SJCRH30 (cell line): ENCODE data around the gene ZNF276. TPM values are rescaled to one million over a fixed set of nuclear protein-coding genes. Genes with fewer than 3 reads are reported as not detected.
"Not testable (repeated sequence)": the region's sequence is repeated elsewhere in the genome, so short reads cannot be mapped to it uniquely, and the experiment has no call there.

Experiments used
- DNase-seq, 2 experiments: peaks; one replicate each; pipeline ENCODE4 v3.0.0-alpha.2; 2015 to 2020
- H3K27ac ChIP-seq: fragments of 250-450 bp; sonication (Bioruptor Pico); 2 replicates; pipeline ENCODE4 v1.5.1; 2020; ENCODE audit warnings: mild to moderate bottlenecking, moderate library complexity
- H3K27me3 ChIP-seq: fragments of 250-450 bp; sonication (Bioruptor Pico); 2 replicates; pipeline ENCODE4 v1.5.1; 2020; ENCODE audit warnings: mild to moderate bottlenecking, moderate library complexity
- H3K36me3 ChIP-seq: fragments of 250-450 bp; sonication (Bioruptor Pico); 2 replicates; pipeline ENCODE4 v1.5.1; 2020; ENCODE audit warnings: mild to moderate bottlenecking, moderate library complexity
- H3K4me1 ChIP-seq: fragments of 250-450 bp; sonication (Bioruptor Pico); 2 replicates; pipeline ENCODE4 v1.5.1; 2020; ENCODE audit warnings: mild to moderate bottlenecking, moderate library complexity
- H3K4me3 ChIP-seq: fragments of 250-450 bp; sonication (Bioruptor Pico); 2 replicates; pipeline ENCODE4 v1.5.1; 2020; ENCODE audit warnings: mild to moderate bottlenecking, moderate library complexity
- H3K9me3 ChIP-seq: fragments of 250-450 bp; sonication (Bioruptor Pico); replicated peaks from 2 replicates; pipeline ENCODE4 v1.5.1; 2020; ENCODE audit warnings: mild to moderate bottlenecking, moderate library complexity
- total RNA-seq: library from RNA; depleted of rRNA; stranded (reverse); fragments of >200 nt; shearing (Covaris generic); gene quantifications from 2 replicates; pipeline ENCODE4 v1.2.3, GENCODE V29; 2014; rRNA removed

ZNF276 gene, protein sequence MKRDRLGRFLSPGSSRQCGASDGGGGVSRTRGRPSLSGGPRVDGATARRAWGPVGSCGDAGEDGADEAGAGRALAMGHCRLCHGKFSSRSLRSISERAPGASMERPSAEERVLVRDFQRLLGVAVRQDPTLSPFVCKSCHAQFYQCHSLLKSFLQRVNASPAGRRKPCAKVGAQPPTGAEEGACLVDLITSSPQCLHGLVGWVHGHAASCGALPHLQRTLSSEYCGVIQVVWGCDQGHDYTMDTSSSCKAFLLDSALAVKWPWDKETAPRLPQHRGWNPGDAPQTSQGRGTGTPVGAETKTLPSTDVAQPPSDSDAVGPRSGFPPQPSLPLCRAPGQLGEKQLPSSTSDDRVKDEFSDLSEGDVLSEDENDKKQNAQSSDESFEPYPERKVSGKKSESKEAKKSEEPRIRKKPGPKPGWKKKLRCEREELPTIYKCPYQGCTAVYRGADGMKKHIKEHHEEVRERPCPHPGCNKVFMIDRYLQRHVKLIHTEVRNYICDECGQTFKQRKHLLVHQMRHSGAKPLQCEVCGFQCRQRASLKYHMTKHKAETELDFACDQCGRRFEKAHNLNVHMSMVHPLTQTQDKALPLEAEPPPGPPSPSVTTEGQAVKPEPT
- 12.2 and 13.3 TPM in 2 replicates for total RNA-seq

GRCh38 chr16:89720813-89721545, at the start of gene ZNF276, which contains the start of gene VPS9D1:
TSS of gene ZNF276 (plus strand) at chr16:89721537. CDS start at chr16:89721641, 104 bp downstream.
TSS of gene VPS9D1 (minus strand) at chr16:89720898. CDS start at chr16:89720861, 37 bp downstream.
- Histone ChIP-seq H3K27me3 (no peaks in the 10 kb centered on the region), H3K27ac (peak within 1 kb of the TSS; percentile 75), H3K4me3 (peak within 1 kb of the TSS; percentile 86), H3K9me3 (no peaks in the 10 kb centered on the region), H3K36me3 (peaks cover 12% of the 10 kb centered on the region; the same call in 1 of the 2 replicates), H3K4me1 (peaks cover 19% of the 10 kb centered on the region)
- peak; percentile 72 to 82 for DNase-seq

GRCh38 chr16:89671565-89671964, 49.8 kb upstream of the ZNF276 start:
- H3K9me3 ChIP-seq, H3K4me1 ChIP-seq, H3K27me3 ChIP-seq, DNase-seq, H3K36me3 ChIP-seq, H3K4me3 ChIP-seq, H3K27ac ChIP-seq: not testable (repeated sequence)

GRCh38 chr16:89672177-89672941, 49.0 kb upstream of the ZNF276 start:
- 0 out of 2 replicates have a peak, but pooled peaks cover 5% of the 10 kb centered on the region for H3K9me3 ChIP-seq
- no peaks in the 10 kb centered on the region for H3K27me3 ChIP-seq
- DNase-seq = no peak
- H3K4me3 ChIP-seq = no peak overlapping the region
- no peaks in the 10 kb centered on the region for H3K4me1 ChIP-seq
- H3K27ac ChIP-seq = no peak overlapping the region
- no peaks in the 10 kb centered on the region for H3K36me3 ChIP-seq

GRCh38 chr16:89678258-89678657, 43.1 kb upstream of the ZNF276 start:
- H3K9me3 ChIP-seq = peaks cover 19% of the 10 kb centered on the region
- no peaks in the 10 kb centered on the region for H3K36me3 ChIP-seq
- H3K4me3 ChIP-seq = no peak overlapping the region
- no peak overlapping the region for H3K27ac ChIP-seq
- no peaks in the 10 kb centered on the region for H3K4me1 ChIP-seq
- no peaks in the 10 kb centered on the region for H3K27me3 ChIP-seq
- peak in 1 of 2 experiments; percentile 32 for DNase-seq

DNA sequence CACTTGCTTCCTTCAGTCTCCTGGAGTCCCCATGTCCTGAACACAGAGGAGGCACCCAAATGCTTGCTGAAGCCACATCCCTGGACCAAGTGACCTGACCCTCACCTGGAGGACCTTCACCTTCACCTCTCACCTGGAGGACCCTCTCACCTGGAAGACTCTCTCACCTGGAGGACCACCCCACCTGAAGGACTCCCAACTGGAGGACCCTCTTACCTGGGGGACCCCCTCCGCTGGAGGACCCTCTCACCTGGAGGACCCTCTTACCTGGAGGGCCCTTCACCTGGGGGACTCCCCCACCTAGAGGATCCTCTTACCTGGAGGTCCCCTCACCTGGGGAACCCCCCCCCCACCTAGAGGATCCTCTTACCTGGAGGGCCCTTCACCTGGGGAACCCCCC, 35.4 kb upstream of the ZNF276 start:
- H3K9me3 ChIP-seq = peaks cover 4% of the 10 kb centered on the region; the same call in 1 of the 2 replicates
- H3K36me3 ChIP-seq = peaks cover 16% of the 10 kb centered on the region; the same call in 1 of the 2 replicates
- no peaks in the 10 kb centered on the region for H3K27me3 ChIP-seq
- H3K27ac ChIP-seq = no peak overlapping the region
- no peak for DNase-seq
- 0 out of 2 replicates have a peak, but pooled peaks cover 3% of the 10 kb centered on the region for H3K4me1 ChIP-seq
- H3K4me3 ChIP-seq = no peak overlapping the region

GRCh38 chr16:89686520-89687091, 34.7 kb upstream of the ZNF276 start, which contains the start of gene CDK10:
TSS of gene CDK10 (plus strand) at chr16:89686689. CDS start at chr16:89686711, 22 bp downstream.
- peak within 1 kb of the TSS; percentile 84 for H3K4me3 ChIP-seq
- 0 out of 2 replicates have a peak, but pooled peaks cover 3% of the 10 kb centered on the region for H3K4me1 ChIP-seq
- H3K27me3 ChIP-seq = no peaks in the 10 kb centered on the region
- H3K27ac ChIP-seq = peak within 1 kb of the TSS; percentile 90
- DNase-seq = peak; percentile 94 to 96
- H3K9me3 ChIP-seq = peaks cover 4% of the 10 kb centered on the region; the same call in 1 of the 2 replicates
- H3K36me3 ChIP-seq = peaks cover 20% of the 10 kb centered on the region

DNA sequence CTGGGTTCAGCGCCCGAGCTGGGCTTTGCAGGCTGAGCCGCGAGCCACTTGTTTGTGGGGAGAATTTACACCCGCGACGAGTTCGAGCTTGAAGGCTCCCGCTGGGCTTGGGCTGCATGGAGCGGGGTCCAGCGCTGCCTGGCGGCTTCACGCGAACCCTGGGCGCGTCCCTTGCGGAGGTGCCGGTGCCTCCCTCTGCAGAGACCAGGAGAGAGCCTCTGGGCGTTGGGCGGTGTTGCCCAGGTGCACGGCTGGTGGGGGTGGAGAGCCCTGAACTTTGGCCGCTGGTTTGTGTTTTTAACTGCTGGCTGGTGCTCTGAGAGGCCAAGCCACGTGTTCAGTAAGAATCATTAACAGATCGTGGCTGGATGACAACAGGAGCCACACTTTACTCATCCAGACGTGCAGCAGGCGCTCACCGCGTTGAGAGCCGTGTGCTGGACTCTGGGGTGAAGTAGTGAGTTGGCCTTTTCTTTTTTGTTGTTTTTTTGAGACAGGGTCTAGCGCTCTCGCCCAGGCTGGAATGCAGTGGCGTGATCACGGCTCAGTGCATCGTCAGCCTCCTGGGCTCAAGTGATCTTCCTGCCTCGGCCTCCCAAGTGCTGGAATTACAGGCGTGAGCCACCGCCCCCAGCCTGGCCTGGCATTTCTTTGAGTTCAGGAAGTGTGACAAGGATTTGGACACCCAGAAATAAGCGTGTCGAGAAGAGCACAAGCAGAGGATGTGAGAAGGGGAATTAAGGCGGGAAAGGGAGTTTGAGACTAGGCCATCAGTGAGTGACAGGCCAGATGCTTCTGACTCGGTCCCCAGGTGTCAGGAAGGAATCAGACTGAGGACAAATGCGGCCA, 34.0 kb upstream of the ZNF276 start:
- peak overlapping the region; percentile 84 for H3K4me3 ChIP-seq
- 0 out of 2 replicates have a peak, but pooled peaks cover 3% of the 10 kb centered on the region for H3K4me1 ChIP-seq
- H3K9me3 ChIP-seq = peaks cover 4% of the 10 kb centered on the region; the same call in 1 of the 2 replicates
- H3K36me3 ChIP-seq = peaks cover 28% of the 10 kb centered on the region
- peak overlapping the region; percentile 90 for H3K27ac ChIP-seq
- no peaks in the 10 kb centered on the region for H3K27me3 ChIP-seq
- DNase-seq = peak in 1 of 2 experiments; percentile 42

- Histone ChIP-seq H3K27me3 (no peaks in the 10 kb centered on the region), H3K27ac (no peak overlapping the region), H3K9me3 (peaks cover 4% of the 10 kb centered on the region; the same call in 1 of the 2 replicates), H3K4me3 (no peak overlapping the region), H3K4me1 (0 out of 2 replicates have a peak, but pooled peaks cover 3% of the 10 kb centered on the region), H3K36me3 (peaks cover 29% of the 10 kb centered on the region)
- no peak for DNase-seq
These were observed 32.9 kb upstream of the ZNF276 start for GRCh38 chr16:89688395-89688794.

DNA sequence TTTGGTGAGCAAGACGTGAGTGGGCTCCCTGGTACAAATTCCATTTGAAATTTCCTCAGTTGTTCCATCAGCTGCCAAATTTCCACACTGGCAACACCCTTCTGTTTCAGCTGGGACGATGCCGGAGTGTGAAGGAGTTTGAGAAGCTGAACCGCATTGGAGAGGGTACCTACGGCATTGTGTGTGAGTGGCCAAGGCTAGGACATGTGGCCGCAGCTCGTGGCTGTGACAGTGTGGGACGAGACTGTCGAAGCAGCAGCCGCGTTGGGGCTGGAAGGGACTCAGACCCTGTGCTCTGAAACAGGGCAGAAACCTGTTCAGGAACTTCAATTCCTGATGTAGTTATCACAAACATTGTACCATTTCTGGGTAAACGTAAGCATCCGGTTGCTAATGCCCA, 32.2 kb upstream of the ZNF276 start:
- no peak overlapping the region for H3K27ac ChIP-seq
- H3K4me1 ChIP-seq = 0 out of 2 replicates have a peak, but pooled peaks cover 3% of the 10 kb centered on the region
- H3K36me3 ChIP-seq = peaks cover 35% of the 10 kb centered on the region

DNA sequence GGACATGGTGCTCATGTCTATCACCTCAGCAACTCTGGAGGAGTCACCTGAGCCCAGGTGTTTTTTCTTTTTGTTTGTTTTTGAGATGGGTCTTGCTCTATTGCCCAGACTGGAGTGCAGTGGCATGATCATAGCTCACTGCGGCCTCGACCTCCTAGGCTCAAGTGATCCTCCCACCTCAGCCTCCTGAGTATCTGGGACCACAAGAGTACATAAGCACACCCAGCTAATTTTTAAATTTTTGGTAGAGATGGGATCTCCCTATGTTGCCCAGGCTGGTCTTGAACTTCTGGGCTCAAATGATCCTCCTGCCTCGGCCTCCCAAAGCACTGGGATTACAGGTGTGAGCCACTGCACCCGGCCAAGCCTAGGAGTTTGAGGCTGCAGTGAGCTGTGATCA, 31.7 kb upstream of the ZNF276 start:
- H3K27ac ChIP-seq, H3K9me3 ChIP-seq, H3K4me3 ChIP-seq, H3K4me1 ChIP-seq, DNase-seq, H3K27me3 ChIP-seq: not testable (repeated sequence)
- peaks cover 35% of the 10 kb centered on the region for H3K36me3 ChIP-seq

More for the DNA sequence above, 32.2 kb upstream of the ZNF276 start:
- Histone ChIP-seq H3K9me3 (peaks cover 4% of the 10 kb centered on the region; the same call in 1 of the 2 replicates), H3K4me3 (no peak overlapping the region), H3K27me3 (no peaks in the 10 kb centered on the region)
- DNase-seq = no peak

- no peaks in the 10 kb centered on the region for H3K27me3 ChIP-seq
- no peak for DNase-seq
- H3K4me3 ChIP-seq = no peak overlapping the region
- no peaks in the 10 kb centered on the region for H3K9me3 ChIP-seq
- peaks cover 35% of the 10 kb centered on the region for H3K36me3 ChIP-seq
- no peak overlapping the region for H3K27ac ChIP-seq
- H3K4me1 ChIP-seq = 0 out of 2 replicates have a peak, but pooled peaks cover 3% of the 10 kb centered on the region
These were observed 30.9 kb upstream of the ZNF276 start for GRCh38 chr16:89690392-89690901.

- no peak overlapping the region for H3K4me3 ChIP-seq
- DNase-seq = no peak
- no peak overlapping the region for H3K27ac ChIP-seq
- no peaks in the 10 kb centered on the region for H3K9me3 ChIP-seq
- no peaks in the 10 kb centered on the region for H3K27me3 ChIP-seq
- H3K36me3 ChIP-seq = peaks cover 35% of the 10 kb centered on the region
- peaks cover 8% of the 10 kb centered on the region for H3K4me1 ChIP-seq
These were observed 29.9 kb upstream of the ZNF276 start for GRCh38 chr16:89691231-89691985.
